Measurements from ENCODE around the gene CCNT2.
"Not testable (repeated sequence)": the region's sequence is repeated elsewhere in the genome, so short reads cannot be mapped to it uniquely, and the experiment has no call there.

The CCNT2 gene

GRCh38 chr2:134973241-134974138 is 54.9 kb downstream of the CCNT2 start:
- DNase-seq (ENCODE audit: low read depth in 4 of 4, low spot score in 1 of 4), result no peak

GRCh38 chr2:134975281-134976009 is 56.8 kb downstream of the CCNT2 start:
- no peak for DNase-seq (ENCODE audit: low read depth in 4 of 4, low spot score in 1 of 4)

GRCh38 chr2:134976074-134976702 is 57.6 kb downstream of the CCNT2 start:
- DNase-seq (ENCODE audit: low read depth in 4 of 4, low spot score in 1 of 4), result no peak

- not testable (repeated sequence) for DNase-seq (ENCODE audit: low read depth in 4 of 4, low spot score in 1 of 4)
These were observed 58.5 kb downstream of the CCNT2 start for GRCh38 chr2:134977104-134977503.

GRCh38 chr2:134979221-134979620 is 60.6 kb downstream of the CCNT2 start:
- DNase-seq (ENCODE audit: low read depth in 4 of 4, low spot score in 1 of 4), result no peak

DNA sequence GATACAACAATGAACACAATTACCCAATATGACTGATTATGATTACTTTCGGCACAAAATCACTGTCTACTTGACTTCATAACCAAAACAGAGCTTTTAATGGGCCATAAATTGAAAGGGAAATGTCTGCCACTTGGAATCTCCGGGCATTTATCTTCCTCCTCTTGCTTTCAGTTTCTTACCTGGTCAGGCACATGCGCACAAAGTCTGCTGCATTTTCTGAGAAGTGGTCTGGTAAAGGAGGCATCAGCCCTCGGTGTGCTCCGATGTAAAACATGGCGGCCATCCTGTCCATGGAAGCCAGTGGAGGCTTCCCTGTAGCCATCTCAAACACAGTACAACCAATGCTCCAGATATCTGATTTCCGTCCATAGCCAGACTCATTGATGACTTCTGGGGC is 62.0 kb downstream of the CCNT2 start:
- DNase-seq (ENCODE audit: low read depth in 4 of 4, low spot score in 1 of 4), result no peak

GRCh38 chr2:134982603-134983002 is 64.0 kb downstream of the CCNT2 start:
- DNase-seq (ENCODE audit: low read depth in 4 of 4, low spot score in 1 of 4), result no peak

- DNase-seq (ENCODE audit: low read depth in 4 of 4, low spot score in 1 of 4), result no peak
These were observed 66.4 kb downstream of the CCNT2 start for GRCh38 chr2:134985061-134985460.

GRCh38 chr2:134988994-134989605 is 70.5 kb downstream of the CCNT2 start:
- DNase-seq (ENCODE audit: low read depth in 4 of 4, low spot score in 1 of 4), result no peak

DNA sequence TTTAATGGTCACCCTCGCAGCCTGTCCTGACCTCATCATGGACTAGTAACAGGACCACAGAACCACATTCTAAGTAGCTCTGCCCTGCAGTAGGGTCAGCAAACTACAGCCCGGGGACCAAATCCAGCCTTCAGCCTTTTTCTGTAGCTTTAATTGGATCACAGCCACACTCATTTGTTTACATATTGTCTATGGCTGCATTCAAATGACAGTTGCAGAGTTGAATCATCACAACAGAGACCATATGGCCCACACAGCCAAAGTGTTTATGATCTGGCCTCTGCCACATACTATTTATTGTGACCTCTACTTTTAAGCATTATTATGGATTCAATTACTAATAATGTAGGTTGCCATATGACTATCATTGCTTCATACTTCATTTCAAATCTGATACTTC is 80.9 kb downstream of the CCNT2 start:
- no peak for DNase-seq (ENCODE audit: low read depth in 4 of 4, low spot score in 1 of 4)

GRCh38 chr2:135002836-135003235 is 84.2 kb downstream of the CCNT2 start:
- DNase-seq (ENCODE audit: low read depth in 4 of 4, low spot score in 1 of 4), result no peak

DNA sequence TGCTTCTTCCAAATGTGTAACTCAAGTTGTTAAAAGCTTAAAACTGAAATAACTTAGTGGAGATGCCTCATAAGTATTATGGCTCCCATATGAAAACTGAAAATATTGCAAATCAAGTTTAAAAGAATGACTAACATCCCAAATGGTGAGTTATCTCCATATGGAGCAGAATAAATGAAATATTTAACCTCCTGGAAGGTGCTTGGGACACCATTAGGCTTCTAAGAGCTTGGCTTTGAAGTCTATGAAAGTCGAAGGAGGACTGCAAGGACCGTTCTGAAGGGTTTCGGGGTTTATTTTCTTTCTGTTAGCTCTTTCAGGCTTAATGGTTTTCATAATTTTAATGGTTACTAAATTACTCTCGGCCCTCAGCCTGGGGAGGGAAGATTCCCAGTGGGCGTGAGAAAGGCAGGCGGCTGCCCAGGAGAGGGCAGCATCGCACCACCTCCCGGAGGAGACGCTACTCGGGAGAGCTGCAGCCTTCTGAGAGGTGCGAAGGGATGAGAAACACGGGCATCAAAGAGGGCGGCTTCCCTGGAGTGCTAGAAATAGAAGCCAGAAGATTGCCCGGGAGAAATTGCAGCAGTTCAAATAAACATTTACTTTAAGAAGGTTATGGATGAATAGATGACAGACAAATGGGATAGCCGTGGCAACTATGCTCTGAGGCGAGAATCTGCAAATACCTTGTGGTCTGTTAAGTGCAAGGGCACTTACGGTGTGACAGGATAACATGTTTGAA is 85.6 kb downstream of the CCNT2 start:
- peak; percentile 41 to 63 (median 49) for DNase-seq (ENCODE audit: low read depth in 4 of 4, low spot score in 1 of 4)

DNA sequence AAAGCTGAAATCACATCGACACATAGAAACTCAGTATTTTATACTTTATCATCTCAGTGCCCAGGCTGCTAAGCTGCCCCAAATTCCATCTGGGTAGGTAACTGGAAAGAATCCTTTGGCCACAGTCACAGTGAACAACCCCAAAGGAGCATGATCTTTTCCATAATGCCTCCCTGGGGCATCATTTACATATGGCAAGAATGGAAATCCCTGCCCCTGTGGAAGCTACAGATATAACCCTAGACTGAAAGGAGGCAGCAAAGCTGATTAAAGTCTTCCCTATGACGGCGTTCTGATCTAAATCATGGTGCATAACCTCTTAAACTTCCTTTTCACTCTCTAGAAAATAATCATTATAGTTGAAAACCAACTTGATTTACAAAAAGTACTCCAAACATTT is 87.1 kb downstream of the CCNT2 start:
- DNase-seq (ENCODE audit: low read depth in 4 of 4, low spot score in 1 of 4), result no peak
